Activated CD8-positive, alpha-beta T cell treated with anti-CD3 and anti-CD28 coated beads, Interleukin-2, amount 10 ng/mL, durations not matched to agents 7 days and 5 days (primary cell): ENCODE results near the gene TDRD12. TPM values are rescaled to one million over a fixed set of nuclear protein-coding genes. Genes with fewer than 3 reads are reported as not detected.
"Not testable (repeated sequence)": the region's sequence is repeated elsewhere in the genome, so short reads cannot be mapped to it uniquely, and the experiment has no call there.

ENCODE experiments used
- ATAC-seq: fragments of 150-1000 bp; cut with Tn5 transposase; one replicate; pipeline ENCODE4 v1.10.0; 2021; ENCODE audit warnings: moderate library complexity
- CTCF ChIA-PET: fragments of 350-600 bp; sonication (Branson Sonifier 250); formaldehyde crosslinking; loops from one replicate; lab custom pipeline; 2021; ENCODE audit warnings: antibody characterized with exemption; lab: Charles Lee
- POLR2A ChIA-PET: fragments of 350-600 bp; sonication (Branson Sonifier 250); formaldehyde crosslinking; loops from one replicate; lab custom pipeline; 2021; ENCODE audit warnings: antibody characterized with exemption; lab: Charles Lee
- DNase-seq: peaks from one replicate; pipeline ENCODE4 v3.0.0-alpha.2; 2020
- H3K27ac Mint-ChIP-seq: one replicate; pipeline ENCODE4 v1.8.0; 2021; ENCODE audit warnings: mild to moderate bottlenecking, mixed read lengths
- H3K27me3 Mint-ChIP-seq: one replicate; pipeline ENCODE4 v1.8.0; 2021; ENCODE audit warnings: low read depth, mixed read lengths
- H3K36me3 Mint-ChIP-seq: one replicate; pipeline ENCODE4 v1.8.0; 2021; ENCODE audit warnings: low read depth, mixed read lengths
- H3K4me1 Mint-ChIP-seq: one replicate; pipeline ENCODE4 v1.8.0; 2021; ENCODE audit warnings: low read depth, mixed read lengths
- H3K4me3 Mint-ChIP-seq: one replicate; pipeline ENCODE4 v1.8.0; 2021; ENCODE audit warnings: mild to moderate bottlenecking, mixed read lengths
- H3K9me3 Mint-ChIP-seq: one replicate; pipeline ENCODE4 v1.8.0; 2022; ENCODE audit warnings: mixed read lengths; ENCODE audit not compliant: insufficient read depth
- total RNA-seq, 2 experiments: library from RNA; stranded (reverse); gene quantifications; one replicate each; pipeline ENCODE4 v1.2.3, GENCODE V29; 2021

Gene TDRD12
- total RNA-seq, 2 experiments from 2014 or later: 0.10 to 0.21 TPM

DNA sequence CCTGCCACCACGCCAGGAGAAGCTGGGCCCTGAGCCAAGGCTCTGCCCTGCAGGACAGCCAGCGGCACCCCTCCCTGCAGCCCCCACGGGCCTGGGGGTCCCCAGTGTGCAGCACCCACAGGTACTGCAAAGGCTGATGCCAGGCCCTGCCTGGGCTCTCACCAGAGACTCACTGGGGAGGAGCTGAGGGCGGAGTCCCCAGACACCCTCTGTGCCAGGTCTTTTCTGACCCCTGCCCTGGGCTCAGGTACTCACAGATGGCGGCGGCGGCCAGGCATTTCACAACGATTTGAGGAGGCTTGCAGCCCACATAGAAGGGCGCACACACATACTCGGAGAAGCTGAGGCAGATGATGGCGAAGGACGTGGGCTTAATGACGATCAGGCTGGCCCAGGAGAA lies 144.3 kb downstream of the TDRD12 start:
- no peak overlapping the region for H3K27ac Mint-ChIP-seq
- no peaks in the 10 kb centered on the region for H3K27me3 Mint-ChIP-seq
- DNase-seq (no peak), ATAC-seq (no peak)
- ChIA-PET CTCF (no interaction called here), POLR2A (no interaction called here)
- no peaks in the 10 kb centered on the region for H3K36me3 Mint-ChIP-seq
- no peaks in the 10 kb centered on the region for H3K4me1 Mint-ChIP-seq
- no peak overlapping the region for H3K4me3 Mint-ChIP-seq
- no peaks in the 10 kb centered on the region for H3K9me3 Mint-ChIP-seq

DNA sequence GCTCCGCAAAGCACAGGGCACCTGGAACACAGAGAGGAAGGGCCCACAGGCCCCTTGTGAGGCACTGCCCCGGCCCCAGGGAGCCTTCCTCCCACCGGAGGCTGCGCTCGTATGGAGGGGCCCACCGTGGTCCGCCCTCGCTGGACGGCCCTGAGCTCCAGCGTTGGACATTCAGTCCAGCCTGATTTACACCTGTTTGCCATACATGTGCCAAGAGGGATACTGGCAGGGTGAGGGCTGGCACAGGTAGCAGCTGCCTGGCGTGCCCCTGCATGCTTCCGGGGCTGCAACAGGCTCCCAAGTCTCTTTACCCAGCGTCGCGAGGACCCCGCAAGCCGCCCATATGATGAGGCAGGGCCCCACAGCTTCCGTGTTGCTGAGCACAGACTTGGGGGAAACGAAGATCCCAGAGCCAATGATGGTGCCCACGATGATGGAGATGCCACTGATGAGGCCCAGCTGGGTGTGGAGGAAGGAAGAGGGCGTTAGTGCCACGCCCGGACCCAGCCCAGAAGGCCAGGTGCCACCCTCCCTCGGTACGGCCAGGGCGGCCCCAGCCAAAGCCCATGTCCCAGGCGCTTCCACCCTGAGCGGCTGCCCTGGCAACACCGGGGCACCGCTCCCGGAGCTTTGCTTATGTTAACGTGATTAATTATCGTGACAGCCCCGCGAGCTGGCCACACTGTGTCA lies 144.9 kb downstream of the TDRD12 start:
- ChIA-PET CTCF (no interaction called here), POLR2A (no interaction called here)
- Mint-ChIP-seq H3K27ac (no peak overlapping the region), H3K27me3 (no peaks in the 10 kb centered on the region), H3K9me3 (no peaks in the 10 kb centered on the region), H3K36me3 (no peaks in the 10 kb centered on the region), H3K4me3 (no peak overlapping the region), H3K4me1 (no peaks in the 10 kb centered on the region)
- ATAC-seq (no peak), DNase-seq (no peak)

DNA sequence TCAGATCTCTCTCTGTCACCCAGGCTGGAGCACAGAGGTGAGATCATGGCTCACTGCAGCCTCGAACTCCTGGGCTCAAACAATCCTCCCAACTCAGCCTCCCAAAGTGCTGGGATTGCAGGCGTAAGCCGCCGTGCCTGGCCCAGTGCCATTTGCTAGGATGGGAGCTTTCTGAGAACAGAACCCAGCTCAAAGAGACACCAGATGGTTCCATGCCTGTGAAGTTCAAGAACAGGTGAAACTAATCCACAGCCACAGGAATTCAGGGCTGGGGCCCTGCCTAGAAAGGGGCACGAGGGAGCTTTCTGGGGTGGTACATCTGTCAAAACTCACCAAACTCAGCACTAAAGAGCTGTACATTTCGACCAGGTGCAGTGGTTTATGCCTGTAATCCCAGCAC lies 145.8 kb downstream of the TDRD12 start:
- H3K4me3 Mint-ChIP-seq: no peak overlapping the region
- no peak overlapping the region for H3K27ac Mint-ChIP-seq
- DNase-seq: no peak
- H3K27me3 Mint-ChIP-seq: no peaks in the 10 kb centered on the region
- H3K9me3 Mint-ChIP-seq: no peaks in the 10 kb centered on the region
- POLR2A ChIA-PET: no interaction called here
- H3K4me1 Mint-ChIP-seq: no peaks in the 10 kb centered on the region
- H3K36me3 Mint-ChIP-seq: no peaks in the 10 kb centered on the region
- ATAC-seq: no peak
- CTCF ChIA-PET: no interaction called here

DNA sequence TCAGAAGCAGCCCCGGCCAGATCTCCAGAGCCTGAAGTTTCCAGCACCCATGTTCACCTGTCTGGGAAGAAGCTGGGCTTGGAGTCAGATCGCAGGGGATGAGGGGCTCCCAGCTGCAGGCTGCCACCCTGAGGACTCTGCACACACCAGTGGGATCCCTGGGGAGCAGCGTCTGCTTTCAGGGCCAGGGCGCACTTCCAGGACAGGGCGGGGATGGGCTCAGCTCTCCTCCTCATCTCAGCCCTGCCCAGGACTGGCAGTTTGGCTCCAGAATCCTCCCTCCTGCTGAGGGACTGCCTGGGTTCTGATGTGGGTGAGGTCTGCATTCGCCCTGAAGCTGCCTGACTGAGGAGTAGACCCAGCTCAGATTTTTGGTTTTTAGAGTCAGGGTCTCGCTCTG lies 146.5 kb downstream of the TDRD12 start:
- no peak for ATAC-seq
- Mint-ChIP-seq H3K27ac (no peak overlapping the region), H3K27me3 (no peaks in the 10 kb centered on the region), H3K4me3 (no peak overlapping the region), H3K36me3 (no peaks in the 10 kb centered on the region), H3K4me1 (no peaks in the 10 kb centered on the region), H3K9me3 (no peaks in the 10 kb centered on the region)
- no peak for DNase-seq
- ChIA-PET POLR2A (no interaction called here), CTCF (no interaction called here)

DNA sequence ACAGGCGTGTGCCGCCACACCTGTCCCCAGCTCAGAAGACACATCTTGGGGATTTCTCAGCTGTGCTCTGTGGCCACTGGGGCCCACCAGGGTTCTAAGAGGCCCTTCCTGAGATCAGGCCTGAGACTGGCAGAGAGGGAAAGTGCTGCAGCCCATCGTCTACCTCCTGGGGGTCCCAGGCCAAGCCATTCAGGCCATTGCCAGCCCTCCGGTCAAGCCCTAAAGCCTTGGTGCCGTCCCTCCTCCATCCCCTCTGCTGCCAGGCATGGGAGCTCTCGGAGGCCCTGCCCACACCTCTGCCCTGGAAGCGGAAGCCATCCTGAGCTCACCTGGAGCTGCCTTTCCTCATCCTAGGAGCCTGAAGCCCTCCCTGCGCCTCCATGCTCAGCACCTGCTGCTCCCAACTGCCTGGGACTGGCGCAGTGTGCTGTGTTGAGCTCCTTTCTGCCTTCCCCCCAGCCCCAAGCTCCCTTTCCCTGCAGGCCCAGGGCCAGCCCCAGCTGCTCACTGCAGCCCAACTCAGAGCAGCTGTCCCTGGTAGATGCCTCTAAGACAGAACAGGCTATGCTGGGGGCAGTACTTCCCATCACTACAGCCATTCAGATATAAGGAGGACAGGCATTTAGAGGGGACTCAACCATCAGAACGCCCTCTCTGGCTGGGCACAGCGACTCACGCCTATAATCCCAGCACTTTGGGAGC lies 147.1 kb downstream of the TDRD12 start:
- DNase-seq: no peak
- Mint-ChIP-seq H3K27ac (no peak overlapping the region), H3K9me3 (no peaks in the 10 kb centered on the region), H3K4me3 (no peak overlapping the region), H3K4me1 (no peaks in the 10 kb centered on the region), H3K36me3 (no peaks in the 10 kb centered on the region), H3K27me3 (no peaks in the 10 kb centered on the region)
- ChIA-PET CTCF (no interaction called here), POLR2A (no interaction called here)
- no peak for ATAC-seq

DNA sequence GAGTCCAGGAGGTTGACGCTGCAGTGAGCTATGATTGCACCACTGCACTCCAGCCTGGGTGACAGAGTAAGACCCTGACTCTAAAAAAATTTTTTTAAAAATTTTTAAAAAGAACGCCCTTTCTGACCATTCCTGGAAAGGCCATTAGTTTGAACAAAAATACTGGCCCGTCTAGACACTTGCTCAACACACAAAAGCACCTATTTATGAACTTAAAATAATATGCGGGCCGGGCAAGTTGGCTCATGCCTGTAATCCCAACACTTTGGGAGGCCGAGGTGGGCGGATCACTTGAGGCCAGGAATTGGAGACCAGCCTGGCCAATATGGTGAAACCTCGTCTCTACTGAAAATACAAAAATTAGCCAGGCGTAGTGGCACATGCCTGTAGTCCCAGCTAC lies 147.9 kb downstream of the TDRD12 start:
- H3K4me1 Mint-ChIP-seq, H3K27ac Mint-ChIP-seq, DNase-seq, H3K27me3 Mint-ChIP-seq, ATAC-seq, POLR2A ChIA-PET, H3K9me3 Mint-ChIP-seq, CTCF ChIA-PET, H3K4me3 Mint-ChIP-seq, H3K36me3 Mint-ChIP-seq: not testable (repeated sequence)

DNA sequence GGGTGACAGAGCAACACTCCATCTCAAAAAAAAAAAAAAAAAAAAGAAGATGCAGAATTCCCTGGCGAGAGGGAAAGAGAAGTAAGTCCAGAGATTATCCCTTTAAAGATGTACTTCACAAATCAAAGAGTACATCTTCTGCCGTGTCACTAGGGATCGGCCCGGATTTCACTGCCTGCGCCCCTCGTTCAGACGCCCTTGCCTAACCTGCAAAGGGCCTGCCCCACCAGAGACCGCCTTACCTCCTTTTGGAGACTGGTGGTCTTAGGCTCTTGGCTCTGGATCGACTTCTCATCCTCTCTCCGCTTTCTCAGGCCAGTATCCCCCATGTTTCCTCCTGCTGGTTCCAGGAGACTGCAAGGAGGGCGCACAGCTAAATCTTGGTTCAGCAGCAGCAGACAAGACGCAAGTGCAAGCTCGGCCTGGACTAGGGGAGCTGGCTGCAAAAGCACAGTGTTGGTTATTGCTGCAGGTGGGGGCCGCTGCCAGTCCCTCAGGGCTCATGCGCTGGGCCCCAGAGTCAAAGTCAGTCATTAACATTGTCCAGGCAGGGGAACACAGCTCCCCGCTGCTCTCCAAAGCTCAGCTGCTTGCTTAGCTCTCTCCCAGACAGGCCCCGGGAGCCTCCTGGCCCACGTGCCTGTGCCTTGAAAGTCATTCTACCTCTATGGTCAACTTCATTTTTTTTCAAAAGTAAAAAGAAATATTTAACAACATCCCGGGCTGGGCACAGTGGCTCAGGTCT lies 148.8 kb downstream of the TDRD12 start:
- Mint-ChIP-seq H3K4me3 (no peak overlapping the region), H3K27me3 (no peaks in the 10 kb centered on the region), H3K36me3 (no peaks in the 10 kb centered on the region), H3K4me1 (no peaks in the 10 kb centered on the region), H3K9me3 (no peaks in the 10 kb centered on the region), H3K27ac (no peak overlapping the region)
- CTCF ChIA-PET: no interaction called here
- DNase-seq (no peak), ATAC-seq (no peak)
- POLR2A ChIA-PET: no interaction called here

DNA sequence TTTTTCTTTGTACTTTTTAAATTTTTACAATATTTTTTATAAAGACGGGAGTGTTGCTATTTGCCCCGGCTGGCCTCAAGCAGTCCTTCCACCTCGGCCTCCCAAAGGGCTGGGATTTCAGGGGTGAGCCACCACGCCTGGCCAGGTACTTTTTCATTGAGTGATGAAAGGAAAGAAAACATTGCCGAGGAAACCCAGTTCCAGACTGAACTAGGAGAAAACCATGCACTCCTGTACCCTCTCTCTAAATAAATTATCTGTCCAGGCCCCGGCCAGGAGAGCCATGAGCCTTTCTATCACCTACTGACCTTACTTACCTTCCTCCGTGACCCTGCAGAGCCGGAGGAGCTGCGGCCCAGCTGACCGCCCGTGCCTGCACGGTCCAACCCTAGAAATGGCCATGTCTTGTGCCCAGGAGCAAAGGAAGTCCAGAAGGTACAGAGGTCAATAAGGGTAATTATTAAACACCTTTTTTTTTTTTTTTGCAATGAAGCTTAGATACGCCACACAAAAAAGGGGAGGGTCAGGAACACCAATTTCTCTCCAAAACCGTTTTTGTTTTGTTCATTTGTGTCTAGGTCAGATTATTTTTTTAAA lies 149.9 kb downstream of the TDRD12 start, which contains the start of gene SLC7A9:
Gene SLC7A9 (minus strand): TSS at position 399 of the 597 bp plus-strand sequence. CDS start 1,233 bp downstream, outside the sequence.
- no peaks in the 10 kb centered on the region for H3K36me3 Mint-ChIP-seq

DNA sequence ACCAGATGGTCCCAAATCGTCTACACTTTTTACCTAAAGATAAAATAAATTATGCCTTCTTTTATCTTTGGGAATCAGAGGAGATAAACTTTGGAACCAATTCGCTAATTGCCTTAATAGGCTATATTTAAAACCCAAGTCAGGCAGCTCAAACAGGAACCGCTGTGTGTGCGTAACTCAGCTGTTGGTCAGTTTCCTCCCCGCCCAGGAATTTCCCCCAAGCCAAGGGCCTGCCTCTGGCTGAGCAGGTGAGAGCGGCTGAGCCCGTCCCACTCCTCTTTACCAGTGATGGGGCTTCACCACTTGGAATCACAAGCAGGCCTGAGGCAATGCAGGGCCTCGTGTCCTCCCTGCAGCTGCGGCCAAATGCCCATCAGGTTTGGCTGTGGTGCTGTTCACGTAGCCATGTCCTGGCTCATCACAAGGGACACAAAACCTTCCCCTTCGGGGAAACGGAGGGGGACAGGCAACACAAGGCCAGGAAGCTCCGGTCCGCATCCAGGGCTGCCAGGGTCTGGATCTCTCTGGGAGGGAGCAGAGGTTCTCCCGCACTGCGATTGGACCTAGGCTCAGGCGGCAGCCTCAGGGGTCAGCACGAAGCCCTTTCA lies 150.5 kb downstream of the TDRD12 start:
- Mint-ChIP-seq H3K4me1 (no peaks in the 10 kb centered on the region), H3K27ac (no peak overlapping the region), H3K9me3 (no peaks in the 10 kb centered on the region), H3K4me3 (no peak overlapping the region), H3K27me3 (no peaks in the 10 kb centered on the region), H3K36me3 (no peaks in the 10 kb centered on the region)
- ChIA-PET CTCF (no interaction called here), POLR2A (no interaction called here)
- DNase-seq: no peak
- no peak for ATAC-seq

More for the DNA sequence above, 149.9 kb downstream of the TDRD12 start, which contains the start of gene SLC7A9:
- ChIA-PET CTCF (no interaction called here), POLR2A (no interaction called here)
- H3K9me3 Mint-ChIP-seq: no peaks in the 10 kb centered on the region
- DNase-seq (no peak), ATAC-seq (no peak)
- H3K4me3 Mint-ChIP-seq: no peak within 1 kb of the TSS
- H3K27ac Mint-ChIP-seq: no peak within 1 kb of the TSS
- H3K27me3 Mint-ChIP-seq: no peaks in the 10 kb centered on the region
- H3K4me1 Mint-ChIP-seq: no peaks in the 10 kb centered on the region

DNA sequence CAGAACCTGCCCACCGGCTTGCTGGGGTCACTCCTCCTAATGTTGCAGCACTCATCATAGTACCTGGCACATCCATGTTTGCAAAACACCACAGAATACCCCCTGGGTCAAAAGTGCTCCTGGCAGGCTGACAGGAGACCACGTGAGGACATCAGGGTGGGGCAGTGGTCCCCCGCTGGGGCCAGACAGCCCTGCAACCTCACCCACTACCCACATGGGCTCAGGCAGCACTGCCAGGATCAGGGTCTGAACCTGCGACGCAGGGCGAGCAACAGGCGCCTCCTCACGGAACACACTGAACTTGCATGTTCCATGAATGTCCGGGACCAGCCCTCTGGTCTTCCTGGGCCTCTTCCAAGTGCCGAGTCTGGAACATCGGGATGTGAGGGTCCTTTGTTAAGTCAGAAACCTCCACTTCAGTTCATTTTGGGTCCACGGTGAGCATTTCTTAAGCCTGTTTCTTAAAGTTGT lies 151.4 kb downstream of the TDRD12 start:
- ChIA-PET CTCF (no interaction called here), POLR2A (no interaction called here)
- no peak for ATAC-seq
- DNase-seq: no peak
- Mint-ChIP-seq H3K27me3 (no peaks in the 10 kb centered on the region), H3K9me3 (no peaks in the 10 kb centered on the region), H3K27ac (no peak overlapping the region), H3K4me3 (no peak overlapping the region), H3K4me1 (no peaks in the 10 kb centered on the region), H3K36me3 (no peaks in the 10 kb centered on the region)

DNA sequence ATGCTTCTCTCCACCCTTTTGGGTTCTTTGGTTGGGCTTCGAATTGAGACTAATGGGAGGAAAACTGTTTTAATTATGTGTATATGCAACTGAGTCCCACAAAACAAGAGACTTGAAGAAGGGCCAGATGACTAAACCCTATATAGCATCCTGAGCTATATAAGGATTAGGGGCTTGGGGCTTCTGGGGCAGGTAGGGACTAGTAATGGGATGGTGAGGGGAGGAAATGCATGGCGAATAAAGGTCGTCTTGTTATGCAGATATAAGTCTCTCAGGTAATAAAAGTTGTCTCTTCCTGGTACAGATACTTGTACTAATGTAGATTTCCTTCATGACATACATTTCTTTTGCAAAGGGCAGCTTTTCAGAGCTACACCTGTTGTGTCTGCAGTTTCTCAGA lies 152.8 kb downstream of the TDRD12 start:
- DNase-seq: no peak
- H3K36me3 Mint-ChIP-seq: no peaks in the 10 kb centered on the region

More for the DNA sequence above, 152.8 kb downstream of the TDRD12 start:
- no peaks in the 10 kb centered on the region for H3K27me3 Mint-ChIP-seq
- H3K4me3 Mint-ChIP-seq: no peak overlapping the region
- CTCF ChIA-PET: no interaction called here
- H3K27ac Mint-ChIP-seq: no peak overlapping the region
- no peak for ATAC-seq
- POLR2A ChIA-PET: no interaction called here
- H3K9me3 Mint-ChIP-seq: no peaks in the 10 kb centered on the region
- peaks cover 6% of the 10 kb centered on the region for H3K4me1 Mint-ChIP-seq
